ENCODE data around the gene SMIM41. TPM values are rescaled to one million over a fixed set of nuclear protein-coding genes. Genes with fewer than 3 reads are reported as not detected.

Gene SMIM41
- total and polyA plus RNA-seq, 2 donors (not counting 1 experiment from before 2014, with no cell fraction given) = 2.0 to 4.8 TPM

GRCh38 chr12:52082988-52083637 is 3.6 kb downstream of the SMIM41 start:
- Histone ChIP-seq H2AFZ (ENCODE audit: low read length) (no peak overlapping the region), H3K4me3 (replicated peaks in 1 of 4; ENCODE audit: control extremely low read depth in 1 of 4, insufficient read depth in 1 of 4, low read depth in 3 of 4, low read length in 4 of 4) (no peak overlapping the region), H3K27me3 (ENCODE audit: control insufficient read depth, insufficient read depth, low read length) (no peaks in the 10 kb centered on the region), H3K79me2 (ENCODE audit: control insufficient read depth, insufficient read depth, low read length) (peaks cover 3% of the 10 kb centered on the region), H4K20me1 (ENCODE audit: control insufficient read depth, extremely low read depth, insufficient read depth, low read length) (no peaks in the 10 kb centered on the region), H3K9ac (ENCODE audit: insufficient read depth, low read length) (peak overlapping the region; percentile 42), H3K27ac (ENCODE audit: insufficient read depth, low read length) (peak overlapping the region; percentile 62), H3K4me2 (ENCODE audit: extremely low read depth, insufficient read depth, low read length) (peak overlapping the region; percentile 48), H3K9me3 (ENCODE audit: control insufficient read depth, insufficient read depth, low read depth, low read length) (no peaks in the 10 kb centered on the region), H3K4me1 (ENCODE audit: control insufficient read depth, extremely low read depth, insufficient read depth, low read length) (peaks cover 39% of the 10 kb centered on the region), H3K36me3 (ENCODE audit: control insufficient read depth, insufficient read depth, low read length) (peaks cover under 1% of the 10 kb centered on the region)
- DNase-seq (ENCODE audit: low read depth in 2 of 2) = peak; percentile 49 to 73
- TF ChIP-seq EZH2 (IDR thresholded peaks at IDR 0.05; ENCODE audit: low read length, missing control alignments) (no peak), CTCF (conservative IDR thresholded peaks at IDR 0.05 in 1 of 2, IDR thresholded peaks at IDR 0.05 in 1 of 2; ENCODE audit: low read depth in 1 of 2, low read length in 2 of 2) (peak; percentile 95 to 99)

- H3K79me2 ChIP-seq (ENCODE audit: control insufficient read depth, insufficient read depth, low read length) = peaks cover 3% of the 10 kb centered on the region
- no peaks in the 10 kb centered on the region for H3K9me3 ChIP-seq (ENCODE audit: control insufficient read depth, insufficient read depth, low read depth, low read length)
- H3K4me3 ChIP-seq (replicated peaks in 1 of 4; ENCODE audit: control extremely low read depth in 1 of 4, insufficient read depth in 1 of 4, low read depth in 3 of 4, low read length in 4 of 4) = no peak overlapping the region
- H3K27ac ChIP-seq (ENCODE audit: insufficient read depth, low read length) = no peak overlapping the region
- H3K9ac ChIP-seq (ENCODE audit: insufficient read depth, low read length) = no peak overlapping the region
- no peak for TF ChIP-seq CTCF (conservative IDR thresholded peaks at IDR 0.05 in 1 of 2, IDR thresholded peaks at IDR 0.05 in 1 of 2; ENCODE audit: low read depth in 1 of 2, low read length in 2 of 2)
- no peak for TF ChIP-seq EZH2 (IDR thresholded peaks at IDR 0.05; ENCODE audit: low read length, missing control alignments)
- H3K4me1 ChIP-seq (ENCODE audit: control insufficient read depth, extremely low read depth, insufficient read depth, low read length) = peaks cover 39% of the 10 kb centered on the region
- H3K4me2 ChIP-seq (ENCODE audit: extremely low read depth, insufficient read depth, low read length) = no peak overlapping the region
- H3K36me3 ChIP-seq (ENCODE audit: control insufficient read depth, insufficient read depth, low read length) = no peaks in the 10 kb centered on the region
- no peak for DNase-seq (ENCODE audit: low read depth in 2 of 2)
- no peak overlapping the region for H2AFZ ChIP-seq (ENCODE audit: low read length)
- peaks cover 3% of the 10 kb centered on the region for H3K27me3 ChIP-seq (ENCODE audit: control insufficient read depth, insufficient read depth, low read length)
- no peaks in the 10 kb centered on the region for H4K20me1 ChIP-seq (ENCODE audit: control insufficient read depth, extremely low read depth, insufficient read depth, low read length)
Measured at GRCh38 chr12:52083638-52083996, 4.1 kb downstream of the SMIM41 start.

GRCh38 chr12:52084491-52085231 is 5.2 kb downstream of the SMIM41 start:
- TF ChIP-seq CTCF (conservative IDR thresholded peaks at IDR 0.05 in 1 of 2, IDR thresholded peaks at IDR 0.05 in 1 of 2; ENCODE audit: low read depth in 1 of 2, low read length in 2 of 2) (no peak), EZH2 (IDR thresholded peaks at IDR 0.05; ENCODE audit: low read length, missing control alignments) (no peak)
- H2AFZ ChIP-seq (ENCODE audit: low read length) = no peak overlapping the region
- H3K27ac ChIP-seq (ENCODE audit: insufficient read depth, low read length) = no peak overlapping the region
- DNase-seq (ENCODE audit: low read depth in 2 of 2) = no peak
- no peaks in the 10 kb centered on the region for H3K9me3 ChIP-seq (ENCODE audit: control insufficient read depth, insufficient read depth, low read depth, low read length)
- no peaks in the 10 kb centered on the region for H3K79me2 ChIP-seq (ENCODE audit: control insufficient read depth, insufficient read depth, low read length)
- H3K36me3 ChIP-seq (ENCODE audit: control insufficient read depth, insufficient read depth, low read length) = no peaks in the 10 kb centered on the region
- H3K9ac ChIP-seq (ENCODE audit: insufficient read depth, low read length) = no peak overlapping the region
- peaks cover 35% of the 10 kb centered on the region for H3K4me1 ChIP-seq (ENCODE audit: control insufficient read depth, extremely low read depth, insufficient read depth, low read length)
- H3K27me3 ChIP-seq (ENCODE audit: control insufficient read depth, insufficient read depth, low read length) = peaks cover 6% of the 10 kb centered on the region
- no peak overlapping the region for H3K4me3 ChIP-seq (replicated peaks in 1 of 4; ENCODE audit: control extremely low read depth in 1 of 4, insufficient read depth in 1 of 4, low read depth in 3 of 4, low read length in 4 of 4)
- no peaks in the 10 kb centered on the region for H4K20me1 ChIP-seq (ENCODE audit: control insufficient read depth, extremely low read depth, insufficient read depth, low read length)
- H3K4me2 ChIP-seq (ENCODE audit: extremely low read depth, insufficient read depth, low read length) = no peak overlapping the region
